SKM-1 treated with dmso at 0.1 percent for 144 hours (cell line): ENCODE measurements around the gene NFKBIE.
A peak's percentile ranks its signal among the peaks of the same experiment; 100 is the strongest.
"Not testable (repeated sequence)": the region's sequence is repeated elsewhere in the genome, so short reads cannot be mapped to it uniquely, and the experiment has no call there.

Source experiments
- DNase-seq: peaks from one replicate; lab custom pipeline; 2025; ENCODE audit not compliant: unreplicated experiment; lab: John Stamatoyannopoulos, UW

NFKBIE gene

DNA sequence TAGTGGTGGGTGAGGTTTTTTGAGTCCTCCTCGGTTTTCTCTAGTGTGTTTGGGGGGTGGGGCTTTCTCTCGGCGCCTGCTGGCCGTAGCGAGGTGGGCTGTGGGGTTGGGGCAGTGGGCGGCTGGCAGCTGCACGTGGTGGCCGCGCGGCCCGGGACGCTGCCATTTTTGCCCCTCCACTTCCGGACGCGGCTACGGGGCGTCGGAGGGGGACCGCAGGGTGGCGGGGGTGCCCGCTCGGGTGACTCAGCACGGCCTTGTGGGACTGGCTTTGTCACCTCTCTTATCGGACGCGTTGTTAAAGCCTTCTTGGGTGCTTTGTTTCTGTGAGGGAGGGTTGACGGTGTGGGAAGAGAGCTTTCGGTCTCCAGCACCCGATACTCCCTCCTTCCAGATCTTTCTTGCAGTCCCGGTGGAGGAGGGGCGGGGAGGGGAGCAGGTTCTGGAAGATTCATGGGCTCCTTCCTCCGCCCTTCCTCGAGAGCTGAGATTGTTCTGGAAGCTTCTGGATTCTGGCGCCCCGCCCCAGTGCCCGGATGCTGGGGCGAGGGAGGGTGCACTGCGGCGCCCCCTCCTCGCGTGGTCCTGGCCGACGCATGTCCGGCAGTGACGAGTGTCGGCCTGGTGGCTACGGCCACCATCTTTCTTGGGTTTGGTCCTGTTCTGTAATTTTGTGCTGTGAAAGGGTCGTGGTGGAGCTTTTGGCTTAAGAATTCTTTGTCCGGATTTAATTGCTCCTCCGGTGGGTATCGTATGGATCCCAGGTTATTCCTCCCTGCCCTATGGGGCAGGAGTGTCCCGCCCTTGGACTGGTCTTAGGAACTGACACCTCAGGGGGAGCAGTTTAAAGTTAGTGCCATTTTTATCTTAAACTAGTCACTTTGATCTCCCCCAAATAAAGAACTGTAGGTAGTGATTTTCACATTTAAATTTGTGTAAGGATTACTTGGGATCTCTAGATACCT lies 17.7 kb downstream of the NFKBIE start:
- peak; percentile 58 for DNase-seq

DNA sequence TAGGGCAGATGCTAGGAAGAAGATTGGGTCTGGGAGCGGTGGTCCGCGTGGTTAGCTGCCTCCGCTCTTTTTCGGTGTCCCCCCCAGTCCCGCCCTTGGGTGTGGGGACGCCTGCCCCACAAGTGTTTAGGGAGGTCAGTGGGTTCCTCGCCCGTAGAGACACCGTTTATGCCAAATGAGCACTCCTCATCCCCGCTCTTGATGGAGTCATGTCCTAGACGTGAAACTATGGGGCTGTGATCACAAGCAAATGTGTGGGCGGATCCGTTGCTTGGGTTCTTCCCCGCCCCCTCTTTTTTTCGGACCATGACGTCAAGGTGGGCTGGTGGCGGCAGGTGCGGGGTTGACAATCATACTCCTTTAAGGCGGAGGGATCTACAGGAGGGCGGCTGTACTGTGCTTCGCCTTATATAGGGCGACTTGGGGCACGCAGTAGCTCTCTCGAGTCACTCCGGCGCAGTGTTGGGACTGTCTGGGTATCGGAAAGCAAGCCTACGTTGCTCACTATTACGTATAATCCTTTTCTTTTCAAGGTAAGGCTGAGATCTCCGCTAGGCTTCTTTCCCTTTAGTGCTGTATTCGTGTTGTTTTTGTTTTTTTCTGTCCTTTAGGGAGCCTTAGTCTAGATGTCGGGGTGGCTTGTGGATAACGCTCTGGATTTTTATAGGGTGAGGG lies 18.6 kb downstream of the NFKBIE start, which contains the start of gene HSP90AB1:
TSS of gene HSP90AB1 (plus strand) at position 439 of the 675 bp plus-strand sequence. CDS start 1,529 bp downstream, outside the sequence.
- DNase-seq = peak; percentile 98

DNA sequence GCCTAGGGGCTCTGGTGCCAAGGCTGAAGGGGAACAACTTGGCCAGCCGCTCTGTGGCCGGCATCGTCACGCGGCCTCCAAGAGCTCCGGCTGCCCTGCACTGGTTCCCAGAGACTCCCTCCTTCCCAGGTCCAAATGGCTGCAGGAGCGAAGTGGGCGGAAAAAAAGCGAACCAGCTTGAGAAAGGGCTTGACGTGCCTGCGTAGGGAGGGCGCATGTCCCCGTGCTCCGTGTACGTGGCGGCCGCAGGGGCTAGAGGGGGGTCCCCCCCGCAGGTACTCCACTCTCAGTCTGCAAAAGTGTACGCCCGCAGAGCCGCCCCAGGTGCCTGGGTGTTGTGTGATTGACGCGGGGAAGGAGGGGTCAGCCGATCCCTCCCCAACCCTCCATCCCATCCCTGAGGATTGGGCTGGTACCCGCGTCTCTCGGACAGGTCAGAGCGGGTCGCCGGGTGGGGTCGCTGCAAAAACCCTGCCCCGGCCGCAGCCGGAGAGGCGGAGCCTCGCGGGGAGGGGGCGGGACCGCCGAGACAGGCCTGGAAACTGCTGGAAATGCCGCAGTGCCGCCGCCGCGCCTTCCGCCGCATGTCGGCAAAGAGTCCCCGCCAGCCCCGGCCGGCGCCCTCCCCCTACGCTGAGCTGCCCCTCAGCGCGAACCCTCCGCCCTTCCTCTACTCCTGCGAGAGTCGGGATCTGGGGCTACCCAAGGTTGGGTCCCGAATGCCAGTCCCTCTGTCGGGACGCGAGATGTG lies 19.3 kb downstream of the NFKBIE start:
- DNase-seq = peak; percentile 57

DNA sequence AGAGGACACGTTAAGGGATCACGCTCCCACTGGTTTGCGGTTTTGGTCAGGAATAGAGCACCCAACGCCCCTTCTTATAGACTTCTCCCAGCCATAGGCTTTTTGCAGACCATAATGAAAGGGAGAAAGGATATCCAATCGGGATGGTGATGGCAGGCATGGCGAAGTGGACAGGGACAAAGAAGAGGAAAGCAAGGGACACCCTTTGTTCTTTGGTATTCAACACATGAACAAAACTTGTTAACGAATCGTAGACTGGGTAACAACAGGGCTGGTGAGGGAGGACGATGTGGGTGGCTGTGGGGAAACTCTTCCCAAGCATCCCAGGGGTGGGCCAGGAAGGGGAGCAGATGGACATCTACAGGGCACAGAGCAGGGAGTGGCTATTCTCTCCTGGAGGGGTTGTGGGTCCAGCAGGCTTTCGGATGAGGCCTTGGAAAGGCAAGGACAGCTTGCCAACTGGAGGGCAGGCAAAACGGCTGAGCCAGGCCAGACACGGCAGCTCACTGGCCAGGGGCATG lies 19.9 kb downstream of the NFKBIE start:
- DNase-seq = no peak

DNA sequence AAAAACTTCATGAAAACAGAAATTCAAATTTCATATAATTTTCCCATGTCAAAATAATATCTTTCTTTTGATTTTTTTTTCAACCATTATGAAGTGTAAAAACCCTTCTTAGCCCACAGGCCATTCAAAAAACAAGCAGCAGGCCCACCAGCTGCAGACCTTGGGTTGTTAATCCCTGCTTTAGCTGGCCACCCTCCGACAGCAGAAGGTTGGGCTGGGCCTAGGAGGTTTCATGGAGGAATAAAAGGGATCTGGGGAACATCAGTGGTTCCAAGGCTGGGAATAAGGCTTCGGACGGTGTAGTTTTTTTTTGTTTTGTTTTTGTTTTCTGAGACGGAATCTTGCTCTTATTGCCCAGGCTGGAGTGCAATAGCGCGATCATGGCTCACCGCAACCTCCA lies 22.0 kb downstream of the NFKBIE start:
- no peak for DNase-seq

DNA sequence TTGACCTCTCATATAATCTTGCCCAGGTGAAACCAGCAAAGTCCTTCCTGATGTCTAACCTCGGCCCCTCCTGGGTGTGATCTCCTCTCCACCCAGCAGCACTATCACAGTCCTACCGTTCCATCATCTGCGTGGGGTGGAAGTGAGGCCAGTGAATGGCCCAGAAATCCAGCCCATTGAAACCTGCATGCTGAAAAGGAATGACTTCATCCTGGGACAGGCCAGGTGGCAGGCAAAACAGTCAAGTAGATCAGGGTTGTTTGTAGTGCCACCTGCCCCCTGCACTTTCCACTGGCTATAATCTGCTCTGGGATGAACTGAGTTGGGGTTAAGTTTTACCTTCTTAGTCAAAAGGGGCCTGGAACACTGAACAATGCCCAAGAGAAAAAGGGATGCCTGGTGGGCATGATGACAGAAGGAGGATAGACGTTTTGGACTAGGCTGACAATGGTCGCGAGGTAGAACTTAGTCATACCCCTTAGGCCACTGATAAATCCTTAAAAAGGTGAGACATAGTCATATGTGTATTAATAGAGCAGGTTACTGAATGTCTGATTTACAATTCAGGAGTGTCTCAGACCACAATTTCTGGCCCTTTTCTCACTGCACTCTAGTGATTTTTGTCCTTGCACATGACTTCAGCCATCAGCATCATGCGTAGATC lies 26.5 kb downstream of the NFKBIE start:
- DNase-seq = no peak

DNA sequence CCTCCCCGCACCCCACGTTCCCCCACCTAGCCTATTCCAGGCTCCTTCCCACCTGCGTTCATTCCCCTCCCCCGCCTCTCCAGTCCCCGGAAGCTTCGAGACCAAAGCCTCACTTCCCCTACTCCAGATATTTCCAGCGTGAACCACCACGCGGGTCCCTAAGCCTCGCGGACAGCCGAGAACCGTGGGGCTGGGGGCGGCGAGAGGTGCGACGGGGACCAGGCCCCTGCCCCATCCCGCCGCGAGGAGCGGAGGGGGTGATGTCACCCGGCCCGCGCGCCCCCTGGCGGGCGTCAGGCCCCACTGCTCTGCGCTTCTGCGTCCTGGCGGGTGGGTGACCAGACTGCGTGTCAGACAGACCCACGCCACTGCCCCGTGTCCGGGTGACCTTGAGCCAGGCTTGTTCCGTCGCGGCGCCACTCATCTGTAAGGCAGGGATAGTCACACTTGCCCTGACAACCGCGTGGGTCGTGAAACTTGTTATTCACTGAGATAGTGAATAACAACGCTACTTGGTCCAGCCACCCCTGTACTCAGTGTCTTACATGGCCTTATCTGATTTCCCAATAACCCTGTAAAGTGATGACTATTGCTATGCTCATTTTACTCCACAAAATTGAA lies 27.4 kb downstream of the NFKBIE start:
- DNase-seq = peak; percentile 56

DNA sequence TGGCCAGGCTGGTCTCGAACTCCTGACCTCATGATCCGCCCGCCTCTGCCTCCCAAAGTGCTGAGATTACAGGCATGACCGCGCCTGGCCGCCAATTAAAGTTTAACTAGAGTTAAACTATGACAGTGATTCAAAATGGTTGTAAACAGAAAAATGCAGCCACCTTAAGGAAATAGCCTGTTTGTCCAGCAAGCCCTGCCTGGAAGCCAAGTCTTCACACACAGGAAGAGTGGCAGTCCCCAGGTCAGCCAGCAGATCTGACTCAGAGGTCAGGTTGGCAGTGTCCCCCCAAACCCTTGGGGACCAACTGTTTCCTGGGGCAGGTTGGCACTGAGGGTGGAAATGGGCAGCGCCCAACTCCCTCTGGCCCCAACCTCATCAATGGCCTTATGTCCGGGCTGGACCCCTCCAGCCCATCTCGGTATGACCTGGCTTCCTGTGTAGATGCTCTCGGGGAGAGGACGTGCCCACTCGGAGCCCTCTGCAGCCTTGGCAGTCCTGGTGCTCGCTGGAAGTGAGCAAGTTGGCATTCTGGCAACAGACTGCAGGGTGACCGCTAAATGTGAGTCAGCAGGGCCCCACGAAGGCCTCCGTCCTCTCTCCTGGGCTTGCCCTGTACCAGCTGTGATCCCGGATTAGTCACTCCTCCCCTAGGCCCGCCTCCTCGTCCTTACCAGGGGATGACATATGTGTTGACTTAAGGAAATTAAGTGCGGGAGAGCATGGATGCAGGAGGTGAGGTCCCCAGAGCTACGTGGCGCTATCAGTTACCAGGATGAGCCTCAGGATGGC lies 28.1 kb downstream of the NFKBIE start:
- peak; percentile 69 for DNase-seq

DNA sequence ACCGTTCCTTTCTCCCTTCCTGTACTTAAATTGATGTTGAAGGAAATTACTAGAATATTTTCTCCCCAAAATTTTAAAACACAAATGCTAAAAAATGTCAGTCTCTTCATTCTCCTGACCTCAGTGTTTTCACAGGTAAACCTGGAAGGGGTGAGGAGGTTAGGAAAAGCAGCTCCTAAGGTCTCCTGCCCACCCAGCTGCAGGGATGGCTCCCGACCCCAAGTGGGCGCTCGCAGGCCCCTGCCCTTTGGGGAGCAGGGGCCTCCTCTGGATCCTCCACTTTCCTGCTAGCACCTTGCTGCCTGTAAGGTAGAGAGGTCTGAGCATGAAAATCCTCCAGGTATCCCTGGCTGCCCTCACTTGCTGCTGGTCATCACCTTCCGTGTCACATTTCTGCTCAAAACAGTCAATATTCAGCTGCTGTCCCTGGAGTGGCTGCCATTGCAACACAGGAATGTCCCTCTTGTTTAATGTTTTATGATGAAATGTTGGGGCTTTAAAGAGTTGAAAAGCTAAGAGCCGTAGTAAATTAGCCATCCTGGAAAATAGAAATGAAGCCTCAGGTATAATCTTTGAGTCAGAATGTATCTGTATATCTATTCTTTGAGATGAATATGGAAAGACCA lies 29.3 kb downstream of the NFKBIE start:
- no peak for DNase-seq

DNA sequence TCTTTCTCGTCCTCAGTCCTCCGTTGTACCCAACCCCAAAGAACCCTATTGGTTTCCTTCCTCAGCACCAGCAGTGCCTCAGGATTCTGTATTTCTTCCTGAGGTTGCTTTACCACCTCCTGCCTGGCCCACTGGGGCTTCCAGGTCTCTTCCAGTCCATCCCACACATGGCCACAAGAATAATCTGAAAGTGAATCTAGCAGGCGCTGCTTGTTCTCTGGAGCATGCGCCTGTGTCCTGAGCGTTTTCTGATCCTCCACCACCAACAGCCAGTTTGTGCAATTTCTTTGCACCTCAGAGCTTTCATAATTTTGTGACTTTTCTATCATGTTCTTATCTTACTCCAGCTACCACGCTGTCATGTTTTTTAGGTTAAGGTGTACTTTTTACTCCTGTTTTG lies 30.1 kb downstream of the NFKBIE start:
- DNase-seq = no peak

DNA sequence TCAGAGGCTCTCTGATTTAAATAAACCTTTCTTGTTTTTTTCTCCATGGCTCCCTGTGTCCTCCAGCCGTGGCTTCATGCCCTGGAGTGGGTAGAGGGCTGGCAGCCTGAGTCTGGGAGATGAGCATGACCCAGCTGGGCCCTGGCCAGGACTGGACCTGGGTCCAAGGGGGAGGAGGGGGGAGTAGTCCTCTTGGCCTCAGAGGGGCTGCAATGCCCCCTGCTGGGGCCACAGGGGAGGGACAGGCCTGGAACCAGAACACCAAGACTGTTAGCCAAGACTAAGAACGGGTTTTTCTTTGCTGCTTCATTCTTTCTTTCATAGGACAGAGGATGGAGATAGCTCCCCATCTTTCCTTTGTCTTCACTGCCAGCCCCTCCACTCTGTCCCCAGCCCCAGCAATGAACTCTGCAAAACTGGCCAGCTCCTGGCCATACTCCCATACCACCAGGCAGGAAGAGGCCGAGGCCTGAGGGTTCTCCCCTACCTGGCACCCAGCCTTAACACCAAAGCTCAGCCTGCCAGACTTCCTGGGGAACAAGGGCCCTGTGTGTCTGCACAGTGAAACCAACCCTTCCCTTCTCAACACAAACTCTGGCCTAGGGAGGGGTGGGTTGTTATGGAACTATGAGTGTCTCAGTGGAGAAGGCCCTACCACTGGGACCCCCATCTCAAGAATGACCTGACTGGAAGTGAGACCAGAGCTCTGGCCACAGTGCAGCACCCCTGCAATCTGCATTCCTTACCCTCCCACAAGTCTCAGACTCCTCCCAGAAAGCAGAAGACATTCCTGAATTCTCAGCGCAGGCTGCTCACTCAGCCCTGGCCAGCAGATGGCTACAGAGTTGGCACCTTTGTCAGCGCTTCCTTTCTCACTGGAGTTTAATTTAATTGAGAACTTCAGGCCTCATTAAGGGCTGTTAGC lies 31.0 kb downstream of the NFKBIE start:
- no peak for DNase-seq

DNA sequence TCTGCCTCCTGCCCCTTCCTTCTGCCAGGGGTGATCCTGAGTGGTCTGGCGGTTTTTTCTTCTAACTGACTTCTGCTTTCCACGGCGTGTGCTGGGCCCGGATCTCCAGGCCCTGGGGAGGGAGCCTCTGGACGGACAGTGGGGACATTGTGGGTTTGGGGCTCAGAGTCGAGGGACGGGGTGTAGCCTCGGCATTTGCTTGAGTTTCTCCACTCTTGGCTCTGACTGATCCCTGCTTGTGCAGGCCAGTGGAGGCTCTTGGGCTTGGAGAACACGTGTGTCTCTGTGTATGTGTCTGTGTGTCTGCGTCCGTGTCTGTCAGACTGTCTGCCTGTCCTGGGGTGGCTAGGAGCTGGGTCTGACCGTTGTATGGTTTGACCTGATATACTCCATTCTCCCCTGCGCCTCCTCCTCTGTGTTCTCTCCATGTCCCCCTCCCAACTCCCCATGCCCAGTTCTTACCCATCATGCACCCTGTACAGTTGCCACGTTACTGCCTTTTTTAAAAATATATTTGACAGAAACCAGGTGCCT lies 31.7 kb downstream of the NFKBIE start:
- no peak for DNase-seq

DNA sequence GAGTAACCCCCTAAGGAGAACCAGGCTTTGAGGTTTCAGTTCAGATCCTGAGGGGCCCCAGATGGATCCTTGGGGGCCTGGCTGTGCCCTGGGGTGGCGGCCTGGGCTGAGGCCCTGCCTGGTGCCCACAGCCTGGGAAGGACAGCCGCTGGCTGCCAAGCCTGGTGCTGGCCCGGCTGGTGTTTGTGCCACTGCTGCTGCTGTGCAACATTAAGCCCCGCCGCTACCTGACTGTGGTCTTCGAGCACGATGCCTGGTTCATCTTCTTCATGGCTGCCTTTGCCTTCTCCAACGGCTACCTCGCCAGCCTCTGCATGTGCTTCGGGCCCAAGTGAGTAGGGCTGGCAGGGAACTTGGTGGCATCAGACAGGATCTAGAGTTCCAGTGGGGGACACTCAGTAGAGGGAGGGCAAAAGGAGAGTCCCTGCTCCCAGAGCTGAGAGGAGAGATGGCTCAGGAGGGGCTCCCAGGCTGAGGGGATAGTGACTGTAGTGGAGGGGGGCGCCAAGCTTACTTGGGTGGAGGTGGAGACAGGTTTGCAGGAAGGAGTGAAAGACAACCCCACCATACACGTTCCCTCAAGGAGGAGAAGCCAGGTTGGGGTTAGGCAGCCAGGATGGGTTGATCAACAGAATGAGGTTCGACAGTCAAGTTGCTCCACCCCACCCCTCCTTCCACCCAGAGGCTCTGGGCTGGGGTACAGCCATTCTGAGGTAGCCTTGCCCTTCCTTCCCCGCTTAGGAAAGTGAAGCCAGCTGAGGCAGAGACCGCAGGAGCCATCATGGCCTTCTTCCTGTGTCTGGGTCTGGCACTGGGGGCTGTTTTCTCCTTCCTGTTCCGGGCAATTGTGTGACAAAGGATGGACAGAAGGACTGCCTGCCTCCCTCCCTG lies 32.4 kb downstream of the NFKBIE start:
- no peak for DNase-seq

DNA sequence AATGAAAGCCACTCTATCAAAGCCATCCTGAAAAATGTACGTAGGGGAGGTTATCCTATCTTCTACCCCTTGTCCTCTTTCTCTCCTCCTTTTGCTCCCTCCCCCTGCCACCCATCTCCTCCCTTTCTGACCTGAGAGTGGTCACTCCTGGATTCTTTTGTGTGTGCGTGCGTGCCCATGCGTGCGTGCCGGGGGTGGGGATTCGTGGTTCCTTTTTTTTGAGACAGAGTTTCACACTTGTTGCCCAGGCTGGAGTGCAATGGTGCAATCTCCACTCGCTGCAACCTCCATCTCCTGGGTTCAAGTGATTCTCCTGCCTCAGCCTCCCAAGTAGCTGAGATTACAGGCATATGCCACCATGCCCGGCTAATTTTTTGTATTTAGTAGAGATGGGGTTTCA lies 33.9 kb downstream of the NFKBIE start:
- DNase-seq = not testable (repeated sequence)

DNA sequence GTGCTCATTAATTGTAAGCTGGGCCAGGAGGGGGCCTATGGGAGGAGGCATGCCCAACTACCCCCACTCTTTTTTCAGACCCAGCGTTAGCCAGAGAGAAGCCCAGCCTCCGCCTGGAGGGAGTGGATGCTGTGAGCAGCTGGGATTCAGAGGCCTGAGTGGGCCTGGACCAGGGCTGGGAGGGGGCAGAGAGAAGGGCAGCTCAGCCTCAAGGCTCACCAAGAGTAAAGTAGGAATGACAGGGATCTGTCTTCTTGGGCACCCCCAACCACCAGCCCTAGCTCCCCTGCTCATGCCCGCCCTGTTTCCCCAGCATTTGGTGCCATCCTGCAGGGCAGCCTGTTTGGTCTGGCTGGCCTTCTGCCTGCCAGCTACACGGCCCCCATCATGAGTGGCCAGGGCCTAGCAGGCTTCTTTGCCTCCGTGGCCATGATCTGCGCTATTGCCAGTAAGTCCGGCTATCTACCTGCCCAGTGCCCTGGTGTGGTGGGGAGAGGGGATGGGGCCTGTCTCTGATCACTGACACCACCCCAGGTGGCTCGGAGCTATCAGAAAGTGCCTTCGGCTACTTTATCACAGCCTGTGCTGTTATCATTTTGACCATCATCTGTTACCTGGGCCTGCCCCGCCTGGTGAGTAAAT lies 35.2 kb downstream of the NFKBIE start:
- no peak for DNase-seq

DNA sequence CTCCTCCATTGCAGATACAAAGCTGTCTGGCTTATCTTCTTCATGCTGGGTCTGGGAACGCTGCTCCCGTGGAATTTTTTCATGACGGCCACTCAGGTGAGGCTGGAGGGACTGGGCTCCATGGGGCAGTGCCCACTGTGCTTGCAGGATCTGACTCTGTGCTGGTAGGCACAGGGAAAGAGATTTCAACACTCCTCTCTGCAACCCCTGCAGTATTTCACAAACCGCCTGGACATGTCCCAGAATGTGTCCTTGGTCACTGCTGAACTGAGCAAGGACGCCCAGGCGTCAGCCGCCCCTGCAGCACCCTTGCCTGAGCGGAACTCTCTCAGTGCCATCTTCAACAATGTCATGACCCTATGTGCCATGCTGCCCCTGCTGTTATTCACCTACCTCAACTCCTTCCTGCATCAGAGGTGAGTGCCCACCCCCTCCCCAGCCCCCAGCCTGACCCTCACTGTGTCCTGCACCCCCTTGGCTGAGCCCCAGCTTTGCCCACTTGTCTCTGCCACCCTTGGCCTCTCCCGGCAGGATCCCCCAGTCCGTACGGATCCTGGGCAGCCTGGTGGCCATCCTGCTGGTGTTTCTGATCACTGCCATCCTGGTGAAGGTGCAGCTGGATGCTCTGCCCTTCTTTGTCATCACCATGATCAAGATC lies 35.8 kb downstream of the NFKBIE start:
- DNase-seq = no peak
